Ishikawa (cell line): ENCODE data around the gene SOX15.
A peak's percentile ranks its signal among the peaks of the same experiment; 100 is the strongest.

Source experiments
- CEBPB ChIP-seq: IDR thresholded peaks from 2 replicates; pipeline ENCODE4 v1.6.1; 2012
- CREB1 ChIP-seq: IDR thresholded peaks from 2 replicates; pipeline ENCODE4 v1.6.1; 2012; ENCODE audit warnings: low read depth
- EGR1 ChIP-seq: IDR thresholded peaks from 2 replicates; pipeline ENCODE4 v1.6.1; 2012
- EP300 ChIP-seq: IDR thresholded peaks from 2 replicates; pipeline ENCODE4 v1.6.1; 2012; ENCODE audit warnings: borderline replicate concordance
- FOXM1 ChIP-seq: IDR thresholded peaks from 2 replicates; pipeline ENCODE4 v1.6.1; 2012; ENCODE audit warnings: low read depth, borderline replicate concordance
- MAX ChIP-seq: IDR thresholded peaks from 2 replicates; pipeline ENCODE4 v1.6.1; 2012
- NFIC ChIP-seq: IDR thresholded peaks from 2 replicates; pipeline ENCODE4 v1.6.1; 2012
- RAD21 ChIP-seq: IDR thresholded peaks from 2 replicates; pipeline ENCODE4 v1.6.1; 2012; ENCODE audit warnings: low read depth
- TAF1 ChIP-seq: IDR thresholded peaks from 2 replicates; pipeline ENCODE4 v1.6.1; 2012; ENCODE audit warnings: low read depth, mild to moderate bottlenecking
- TCF12 ChIP-seq: IDR thresholded peaks from 2 replicates; pipeline ENCODE4 v1.6.1; 2012; ENCODE audit warnings: low read depth
- TEAD4 ChIP-seq: IDR thresholded peaks from 2 replicates; pipeline ENCODE4 v1.6.1; 2012
- YY1 ChIP-seq: IDR thresholded peaks from 2 replicates; pipeline ENCODE4 v1.6.1; 2012; ENCODE audit warnings: low read depth
- ZBTB7A ChIP-seq: IDR thresholded peaks from 2 replicates; pipeline ENCODE4 v1.6.1; 2012; ENCODE audit warnings: low read depth
- TF ChIP-seq, protein P1 (sequence below): IDR thresholded peaks from 2 replicates; pipeline ENCODE4 v1.6.1; 2012
- TF ChIP-seq, protein P2 (sequence below): IDR thresholded peaks from 2 replicates; pipeline ENCODE4 v1.6.1; 2012; ENCODE audit warnings: low read depth, mild to moderate bottlenecking

SOX15 gene

GRCh38 chr17:7589891-7590691 is at the start of gene SOX15:
Gene SOX15, minus strand, starts transcription at chr17:7590094. Its CDS starts 418 bp downstream, at chr17:7589676.
- TF ChIP-seq TEAD4 (no peak), YY1 (no peak), TCF12 (no peak), NFIC (no peak), CREB1 (no peak), TAF1 (no peak), EP300 (no peak), FOXM1 (no peak)

DNA sequence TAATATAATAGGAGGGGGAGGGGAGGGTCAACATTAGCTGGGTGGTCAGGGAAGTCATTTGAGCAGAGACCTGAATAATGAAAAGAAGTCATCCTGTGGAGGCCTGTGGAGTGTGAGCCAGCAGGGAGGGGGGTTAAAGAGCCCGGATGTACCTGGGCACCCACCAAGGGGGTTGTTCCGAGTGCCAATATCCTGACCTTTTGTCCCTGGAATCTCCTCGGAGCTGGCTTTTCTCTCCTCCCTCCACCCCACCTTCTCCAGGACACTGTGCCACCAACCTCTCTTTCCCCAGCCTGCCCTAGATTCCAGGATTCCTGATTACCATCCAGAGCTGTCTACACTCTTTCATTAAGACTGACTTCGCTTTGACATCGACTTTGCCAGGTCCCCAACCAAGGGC is 46.3 kb upstream of the SOX15 start:
- TF ChIP-seq FOXM1 (no peak), TCF12 (no peak), CREB1 (no peak), NFIC (no peak), ZBTB7A (no peak), TAF1 (no peak), TEAD4 (no peak), YY1 (no peak), MAX (no peak), RAD21 (no peak), EGR1 (no peak), EP300 (no peak), CEBPB (no peak)
- TF ChIP-seq, protein P1, sequence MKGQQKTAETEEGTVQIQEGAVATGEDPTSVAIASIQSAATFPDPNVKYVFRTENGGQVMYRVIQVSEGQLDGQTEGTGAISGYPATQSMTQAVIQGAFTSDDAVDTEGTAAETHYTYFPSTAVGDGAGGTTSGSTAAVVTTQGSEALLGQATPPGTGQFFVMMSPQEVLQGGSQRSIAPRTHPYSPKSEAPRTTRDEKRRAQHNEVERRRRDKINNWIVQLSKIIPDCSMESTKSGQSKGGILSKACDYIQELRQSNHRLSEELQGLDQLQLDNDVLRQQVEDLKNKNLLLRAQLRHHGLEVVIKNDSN, result no peak
- TF ChIP-seq, protein P2, sequence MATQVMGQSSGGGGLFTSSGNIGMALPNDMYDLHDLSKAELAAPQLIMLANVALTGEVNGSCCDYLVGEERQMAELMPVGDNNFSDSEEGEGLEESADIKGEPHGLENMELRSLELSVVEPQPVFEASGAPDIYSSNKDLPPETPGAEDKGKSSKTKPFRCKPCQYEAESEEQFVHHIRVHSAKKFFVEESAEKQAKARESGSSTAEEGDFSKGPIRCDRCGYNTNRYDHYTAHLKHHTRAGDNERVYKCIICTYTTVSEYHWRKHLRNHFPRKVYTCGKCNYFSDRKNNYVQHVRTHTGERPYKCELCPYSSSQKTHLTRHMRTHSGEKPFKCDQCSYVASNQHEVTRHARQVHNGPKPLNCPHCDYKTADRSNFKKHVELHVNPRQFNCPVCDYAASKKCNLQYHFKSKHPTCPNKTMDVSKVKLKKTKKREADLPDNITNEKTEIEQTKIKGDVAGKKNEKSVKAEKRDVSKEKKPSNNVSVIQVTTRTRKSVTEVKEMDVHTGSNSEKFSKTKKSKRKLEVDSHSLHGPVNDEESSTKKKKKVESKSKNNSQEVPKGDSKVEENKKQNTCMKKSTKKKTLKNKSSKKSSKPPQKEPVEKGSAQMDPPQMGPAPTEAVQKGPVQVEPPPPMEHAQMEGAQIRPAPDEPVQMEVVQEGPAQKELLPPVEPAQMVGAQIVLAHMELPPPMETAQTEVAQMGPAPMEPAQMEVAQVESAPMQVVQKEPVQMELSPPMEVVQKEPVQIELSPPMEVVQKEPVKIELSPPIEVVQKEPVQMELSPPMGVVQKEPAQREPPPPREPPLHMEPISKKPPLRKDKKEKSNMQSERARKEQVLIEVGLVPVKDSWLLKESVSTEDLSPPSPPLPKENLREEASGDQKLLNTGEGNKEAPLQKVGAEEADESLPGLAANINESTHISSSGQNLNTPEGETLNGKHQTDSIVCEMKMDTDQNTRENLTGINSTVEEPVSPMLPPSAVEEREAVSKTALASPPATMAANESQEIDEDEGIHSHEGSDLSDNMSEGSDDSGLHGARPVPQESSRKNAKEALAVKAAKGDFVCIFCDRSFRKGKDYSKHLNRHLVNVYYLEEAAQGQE, result no peak

GRCh38 chr17:7634384-7634783 is 44.5 kb upstream of the SOX15 start:
- no peak for TF ChIP-seq TAF1
- peak; percentile 72 for TF ChIP-seq RAD21

- no peak for TF ChIP-seq TCF12
- TF ChIP-seq, protein P1, result no peak
Measured at GRCh38 chr17:7633093-7633492, 43.2 kb upstream of the SOX15 start.

- TF ChIP-seq RAD21 (peak; percentile 72), MAX (no peak)
Measured at GRCh38 chr17:7632492-7632894, 42.6 kb upstream of the SOX15 start.

DNA sequence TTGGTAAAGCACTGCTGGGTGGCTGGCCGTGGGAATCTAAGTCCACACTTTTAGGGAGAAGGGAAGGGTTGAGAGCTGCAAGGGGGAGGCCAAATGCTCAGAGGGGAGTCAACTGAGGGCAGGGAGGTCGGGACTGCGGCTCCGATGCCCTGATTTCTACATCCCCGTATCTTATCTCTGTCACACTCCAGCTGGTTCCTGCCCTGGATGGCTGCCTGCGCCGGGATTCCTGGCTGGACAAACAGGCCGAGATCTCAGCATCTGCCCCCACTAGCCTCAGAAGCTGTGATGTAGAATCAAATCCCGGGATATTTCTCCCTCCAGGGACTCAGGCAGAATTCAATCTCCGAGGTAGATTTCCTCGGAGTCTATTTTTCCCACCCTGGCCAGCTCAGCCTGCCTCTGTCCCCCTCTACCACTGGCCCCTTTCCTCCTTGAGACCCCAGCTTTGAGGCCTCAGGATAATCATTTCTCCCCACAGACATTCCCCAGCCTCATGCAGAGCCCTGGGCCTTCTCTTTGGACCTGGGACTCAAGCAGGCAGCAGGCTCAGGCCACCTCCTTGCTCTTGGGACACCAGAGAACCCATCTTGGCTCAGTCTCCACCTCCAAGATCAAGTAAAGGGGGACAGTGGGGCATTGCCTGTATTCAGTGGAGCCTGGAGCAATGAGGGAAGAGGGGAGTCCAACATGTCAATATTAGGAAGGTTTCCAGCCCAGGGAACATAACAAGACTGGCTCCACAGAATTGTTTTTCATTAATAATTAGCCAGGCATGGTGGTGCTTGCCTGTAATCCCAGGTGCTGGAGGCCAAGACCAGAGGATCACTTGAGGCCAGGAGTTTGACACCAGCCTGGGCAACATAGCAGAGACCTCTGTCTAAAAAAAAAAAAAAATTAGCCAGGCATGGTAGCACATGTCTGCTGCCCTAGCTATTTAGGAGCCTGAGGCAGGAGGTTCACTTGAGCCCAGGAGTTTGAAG is 41.8 kb upstream of the SOX15 start:
- TF ChIP-seq NFIC (no peak), EP300 (no peak), ZBTB7A (no peak), TAF1 (no peak), YY1 (no peak), FOXM1 (no peak), CEBPB (no peak)

GRCh38 chr17:7629939-7630571 is 40.2 kb upstream of the SOX15 start, which contains the start of gene SHBG:
Gene SHBG, plus strand, starts transcription at chr17:7630135. Its CDS starts 38 bp downstream, at chr17:7630173.
- TF ChIP-seq RAD21 (no peak), TCF12 (no peak), EP300 (no peak), TEAD4 (no peak), NFIC (no peak), EGR1 (no peak), FOXM1 (no peak), CEBPB (no peak), MAX (no peak), CREB1 (no peak), YY1 (no peak), TAF1 (no peak), ZBTB7A (no peak)
- TF ChIP-seq, protein P1, result no peak
- TF ChIP-seq, protein P2, result no peak
